Measurements from ENCODE around the gene XPO5.
"Not testable (repeated sequence)": the region's sequence is repeated elsewhere in the genome, so short reads cannot be mapped to it uniquely, and the experiment has no call there.

XPO5 gene

DNA sequence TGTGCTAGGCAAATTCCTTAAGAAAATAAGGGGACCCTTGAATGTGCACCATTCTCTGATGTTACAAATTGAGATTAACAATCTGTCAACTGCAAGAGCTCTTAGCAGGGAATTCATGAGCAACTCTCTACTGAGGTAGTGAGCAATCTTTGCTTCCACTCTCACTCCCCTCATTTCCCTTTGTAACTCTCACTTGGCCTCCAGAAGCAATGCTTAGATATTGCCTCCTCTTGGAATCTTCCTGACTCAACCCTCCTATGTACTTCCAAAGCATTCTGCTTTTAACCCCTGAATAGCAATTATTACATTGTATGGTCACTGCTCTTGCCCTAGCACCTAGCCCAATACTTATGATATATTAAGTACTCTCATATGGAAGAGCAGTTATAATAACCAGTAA is 16.5 kb downstream of the XPO5 start:
- peaks cover 4% of the 10 kb centered on the region for H3K79me1 ChIP-seq (replicated peaks; ENCODE audit: low read length, poor library complexity, severe bottlenecking)
- no peak overlapping the region for H3K4me3 ChIP-seq (ENCODE audit: insufficient read depth in 1 of 2, low read depth in 1 of 2, low read length in 2 of 2)
- no peak overlapping the region for H3K18ac ChIP-seq (ENCODE audit: low read depth in 1 of 2, low read length in 2 of 2)
- DNase-seq, result no peak
- no peak overlapping the region for H3K9ac ChIP-seq (ENCODE audit: low read length)
- no peak overlapping the region for H3K4ac ChIP-seq (ENCODE audit: low read depth in 1 of 2, low read length in 2 of 2)
- no peaks in the 10 kb centered on the region for H3K4me1 ChIP-seq (ENCODE audit: control insufficient read depth, insufficient read depth, low read depth, low read length)
- H3K36me3 ChIP-seq (ENCODE audit: control insufficient read depth in 1 of 2, insufficient read depth in 2 of 2, low read depth in 1 of 2, low read length in 2 of 2), result peaks cover 29 to 94% of the 10 kb centered on the region in 2 experiments
- H2AFZ ChIP-seq (ENCODE audit: low read depth, low read length), result no peak overlapping the region
- H2BK12ac ChIP-seq (ENCODE audit: low read length in 2 of 2), result no peak overlapping the region
- H2BK120ac ChIP-seq (ENCODE audit: low read depth, low read length), result no peak overlapping the region
- H2BK15ac ChIP-seq (ENCODE audit: low read depth, poor library complexity, severe bottlenecking), result no peak overlapping the region
- H3K4me2 ChIP-seq (ENCODE audit: low read length, poor library complexity, severe bottlenecking), result no peak overlapping the region
- no peak overlapping the region for H3K23ac ChIP-seq (ENCODE audit: low read length in 2 of 2)
- H2AK5ac ChIP-seq (ENCODE audit: low read length, severe bottlenecking), result no peak overlapping the region
- no peak overlapping the region for H2BK5ac ChIP-seq (ENCODE audit: low read depth, low read length, poor library complexity, severe bottlenecking)
- no peak overlapping the region for H3K14ac ChIP-seq (ENCODE audit: low read length in 2 of 2)
- H4K8ac ChIP-seq (ENCODE audit: low read length), result no peak overlapping the region
- H3K9me3 ChIP-seq (ENCODE audit: control insufficient read depth, low read length), result no peaks in the 10 kb centered on the region
- H4K91ac ChIP-seq (ENCODE audit: low read length), result no peak overlapping the region
- H3K27ac ChIP-seq (ENCODE audit: low read length, poor library complexity, severe bottlenecking), result no peak overlapping the region
- no peaks in the 10 kb centered on the region for H3K27me3 ChIP-seq (ENCODE audit: control insufficient read depth in 1 of 2, insufficient read depth in 1 of 2, low read length in 2 of 2)

DNA sequence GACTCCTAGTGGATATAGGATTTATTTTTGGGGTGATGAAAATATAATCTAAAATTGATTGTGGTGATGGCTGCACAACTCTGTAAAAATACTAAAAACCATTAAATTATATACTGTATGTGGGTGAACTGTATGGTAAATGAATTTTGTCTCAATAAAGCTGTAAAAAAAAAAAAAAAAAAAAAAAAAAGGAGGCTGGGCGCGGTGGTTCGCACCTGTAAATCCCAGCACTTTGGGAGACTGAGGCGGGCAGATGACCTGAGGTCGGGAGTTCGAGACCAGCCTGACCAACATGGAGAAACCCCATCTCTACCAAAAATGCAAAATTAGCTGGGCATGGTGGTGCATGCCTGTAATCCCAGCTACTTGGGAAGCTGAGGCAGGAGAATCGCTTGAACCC is 18.2 kb downstream of the XPO5 start:
- H3K79me1 ChIP-seq (replicated peaks; ENCODE audit: low read length, poor library complexity, severe bottlenecking); H3K4me1 ChIP-seq (ENCODE audit: control insufficient read depth, insufficient read depth, low read depth, low read length); H3K9me3 ChIP-seq (ENCODE audit: control insufficient read depth, low read length); H3K27ac ChIP-seq (ENCODE audit: low read length, poor library complexity, severe bottlenecking); H3K27me3 ChIP-seq (ENCODE audit: control insufficient read depth in 1 of 2, insufficient read depth in 1 of 2, low read length in 2 of 2); H3K18ac ChIP-seq (ENCODE audit: low read depth in 1 of 2, low read length in 2 of 2); H3K9ac ChIP-seq (ENCODE audit: low read length); H2BK5ac ChIP-seq (ENCODE audit: low read depth, low read length, poor library complexity, severe bottlenecking); H2BK120ac ChIP-seq (ENCODE audit: low read depth, low read length); H3K23ac ChIP-seq (ENCODE audit: low read length in 2 of 2); H2BK12ac ChIP-seq (ENCODE audit: low read length in 2 of 2); H3K14ac ChIP-seq (ENCODE audit: low read length in 2 of 2); H2AFZ ChIP-seq (ENCODE audit: low read depth, low read length); H4K91ac ChIP-seq (ENCODE audit: low read length); H2BK15ac ChIP-seq (ENCODE audit: low read depth, poor library complexity, severe bottlenecking); H4K8ac ChIP-seq (ENCODE audit: low read length); DNase-seq; H2AK5ac ChIP-seq (ENCODE audit: low read length, severe bottlenecking); H3K4ac ChIP-seq (ENCODE audit: low read depth in 1 of 2, low read length in 2 of 2); H3K4me2 ChIP-seq (ENCODE audit: low read length, poor library complexity, severe bottlenecking); H3K4me3 ChIP-seq (ENCODE audit: insufficient read depth in 1 of 2, low read depth in 1 of 2, low read length in 2 of 2): not testable (repeated sequence)
- WGBS, result 100% methylated on average over 6 of the region's 7 CpGs
- peaks cover 22 to 93% of the 10 kb centered on the region in 2 experiments for H3K36me3 ChIP-seq (ENCODE audit: control insufficient read depth in 1 of 2, insufficient read depth in 2 of 2, low read depth in 1 of 2, low read length in 2 of 2)

DNA sequence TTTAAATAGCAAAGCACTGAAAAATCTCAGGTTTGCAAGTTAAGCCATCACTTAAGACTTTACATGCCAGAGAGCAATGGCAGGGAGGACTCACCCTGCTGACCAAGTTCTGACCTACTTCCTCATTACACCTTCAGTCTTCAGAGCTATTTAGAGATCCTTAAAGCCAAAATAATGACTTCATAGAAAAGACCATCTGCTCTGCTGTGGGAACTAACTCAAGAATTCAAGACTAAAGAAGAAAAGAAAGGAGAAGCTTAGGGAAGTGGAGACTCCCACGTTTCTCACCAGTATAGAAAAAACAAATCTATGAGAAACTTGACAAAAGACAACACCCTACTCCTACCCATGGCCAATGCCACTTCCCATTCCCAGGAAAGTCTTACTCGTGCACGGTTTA is 28.6 kb downstream of the XPO5 start:
- H3K79me1 ChIP-seq (replicated peaks; ENCODE audit: low read length, poor library complexity, severe bottlenecking), result no peaks in the 10 kb centered on the region
- H2BK120ac ChIP-seq (ENCODE audit: low read depth, low read length), result no peak overlapping the region
- DNase-seq, result no peak
- H4K8ac ChIP-seq (ENCODE audit: low read length), result no peak overlapping the region
- no peak overlapping the region for H3K18ac ChIP-seq (ENCODE audit: low read depth in 1 of 2, low read length in 2 of 2)
- H4K91ac ChIP-seq (ENCODE audit: low read length), result peak overlapping the region; percentile 39
- H3K4me1 ChIP-seq (ENCODE audit: control insufficient read depth, insufficient read depth, low read depth, low read length), result no peaks in the 10 kb centered on the region
- WGBS, result 100% methylated on average over 2 of the region's 3 CpGs
- H2BK5ac ChIP-seq (ENCODE audit: low read depth, low read length, poor library complexity, severe bottlenecking), result no peak overlapping the region
- no peak overlapping the region for H3K14ac ChIP-seq (ENCODE audit: low read length in 2 of 2)
- no peak overlapping the region for H3K27ac ChIP-seq (ENCODE audit: low read length, poor library complexity, severe bottlenecking)
- peaks cover 37 to 94% of the 10 kb centered on the region in 2 experiments for H3K36me3 ChIP-seq (ENCODE audit: control insufficient read depth in 1 of 2, insufficient read depth in 2 of 2, low read depth in 1 of 2, low read length in 2 of 2)
- no peaks in the 10 kb centered on the region for H3K9me3 ChIP-seq (ENCODE audit: control insufficient read depth, low read length)
- H2AK5ac ChIP-seq (ENCODE audit: low read length, severe bottlenecking), result no peak overlapping the region
- no peak overlapping the region for H3K9ac ChIP-seq (ENCODE audit: low read length)
- H2BK12ac ChIP-seq (ENCODE audit: low read length in 2 of 2), result no peak overlapping the region
- no peak overlapping the region for H3K4me2 ChIP-seq (ENCODE audit: low read length, poor library complexity, severe bottlenecking)
- no peak overlapping the region for H2AFZ ChIP-seq (ENCODE audit: low read depth, low read length)
- H3K23ac ChIP-seq (ENCODE audit: low read length in 2 of 2), result no peak overlapping the region
- no peak overlapping the region for H2BK15ac ChIP-seq (ENCODE audit: low read depth, poor library complexity, severe bottlenecking)
- no peak overlapping the region for H3K4ac ChIP-seq (ENCODE audit: low read depth in 1 of 2, low read length in 2 of 2)
- no peak overlapping the region for H3K4me3 ChIP-seq (ENCODE audit: insufficient read depth in 1 of 2, low read depth in 1 of 2, low read length in 2 of 2)
- H3K27me3 ChIP-seq (ENCODE audit: control insufficient read depth in 1 of 2, insufficient read depth in 1 of 2, low read length in 2 of 2), result no peaks in the 10 kb centered on the region

DNA sequence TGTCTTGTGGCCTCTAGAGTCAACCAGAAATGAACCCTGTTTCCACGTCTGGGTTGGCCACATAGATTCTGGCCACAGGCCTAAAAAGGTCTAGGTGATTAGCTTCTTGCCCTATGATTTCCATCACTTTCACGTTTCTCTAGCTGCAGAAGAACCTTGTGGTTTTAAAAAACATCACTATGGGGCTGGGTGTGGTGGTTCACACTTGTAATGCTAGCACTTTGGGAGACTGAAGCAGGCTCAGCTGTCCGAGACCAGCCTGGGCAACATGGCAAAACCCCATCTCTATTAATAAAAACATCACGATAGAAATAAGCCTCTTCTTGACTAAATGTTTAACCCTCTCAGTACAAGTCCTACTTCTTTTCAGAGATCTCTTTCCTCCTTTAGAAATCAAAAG is 31.4 kb downstream of the XPO5 start:
- no peak overlapping the region for H3K4ac ChIP-seq (ENCODE audit: low read depth in 1 of 2, low read length in 2 of 2)
- H3K36me3 ChIP-seq (ENCODE audit: control insufficient read depth in 1 of 2, insufficient read depth in 2 of 2, low read depth in 1 of 2, low read length in 2 of 2), result peaks cover 39 to 85% of the 10 kb centered on the region in 2 experiments
- no peak overlapping the region for H2AFZ ChIP-seq (ENCODE audit: low read depth, low read length)
- H3K4me2 ChIP-seq (ENCODE audit: low read length, poor library complexity, severe bottlenecking), result no peak overlapping the region
- no peaks in the 10 kb centered on the region for H3K27me3 ChIP-seq (ENCODE audit: control insufficient read depth in 1 of 2, insufficient read depth in 1 of 2, low read length in 2 of 2)
- H3K79me1 ChIP-seq (replicated peaks; ENCODE audit: low read length, poor library complexity, severe bottlenecking), result peaks cover 3% of the 10 kb centered on the region
- no peak overlapping the region for H4K8ac ChIP-seq (ENCODE audit: low read length)
- H2BK120ac ChIP-seq (ENCODE audit: low read depth, low read length), result no peak overlapping the region
- no peak overlapping the region for H3K23ac ChIP-seq (ENCODE audit: low read length in 2 of 2)
- no peak overlapping the region for H4K91ac ChIP-seq (ENCODE audit: low read length)
- H3K9me3 ChIP-seq (ENCODE audit: control insufficient read depth, low read length), result no peaks in the 10 kb centered on the region
- no peak overlapping the region for H3K27ac ChIP-seq (ENCODE audit: low read length, poor library complexity, severe bottlenecking)
- H2BK15ac ChIP-seq (ENCODE audit: low read depth, poor library complexity, severe bottlenecking), result no peak overlapping the region
- H3K4me3 ChIP-seq (ENCODE audit: insufficient read depth in 1 of 2, low read depth in 1 of 2, low read length in 2 of 2), result no peak overlapping the region
- H3K4me1 ChIP-seq (ENCODE audit: control insufficient read depth, insufficient read depth, low read depth, low read length), result no peaks in the 10 kb centered on the region
- DNase-seq, result no peak
- no peak overlapping the region for H2BK5ac ChIP-seq (ENCODE audit: low read depth, low read length, poor library complexity, severe bottlenecking)
- no peak overlapping the region for H3K14ac ChIP-seq (ENCODE audit: low read length in 2 of 2)
- H2BK12ac ChIP-seq (ENCODE audit: low read length in 2 of 2), result no peak overlapping the region
- H3K18ac ChIP-seq (ENCODE audit: low read depth in 1 of 2, low read length in 2 of 2), result no peak overlapping the region
- no peak overlapping the region for H3K9ac ChIP-seq (ENCODE audit: low read length)
- WGBS, result 98% methylated on average over 4 of the region's 4 CpGs
- no peak overlapping the region for H2AK5ac ChIP-seq (ENCODE audit: low read length, severe bottlenecking)

Measured in mesenchymal stem cell (in vitro differentiated cells and primary cell).